ENCODE results near the gene LGALSL.

DNA sequence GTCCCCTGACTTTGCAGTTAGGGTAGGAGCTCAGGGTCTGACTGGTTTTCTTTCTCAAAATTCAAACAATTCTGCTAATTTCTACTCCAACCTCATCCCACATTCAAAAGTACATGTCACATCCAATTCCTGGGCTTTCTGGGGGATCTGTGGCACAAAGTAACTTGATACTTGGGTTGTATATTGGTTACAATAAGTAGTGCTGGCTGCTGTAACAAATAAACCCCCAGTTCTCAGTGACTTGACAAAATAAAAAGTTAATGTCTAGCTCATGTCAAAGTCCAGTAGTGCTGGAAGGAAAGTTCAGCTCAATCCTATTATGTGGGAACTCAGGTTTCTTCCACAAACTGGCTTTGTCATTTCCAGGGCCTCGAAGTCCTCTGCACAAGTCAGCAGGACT, 23.1 kb downstream of the LGALSL start:
- TF ChIP-seq CTCF (IDR thresholded peaks at IDR 0.05) (no peak), POLR2A (IDR thresholded peaks at IDR 0.05) (no peak)

Data from esophagus squamous epithelium (tissue), 4 donors.